ENCODE data around the gene GNAT1. TPM values are rescaled to one million over a fixed set of nuclear protein-coding genes. Genes with fewer than 3 reads are reported as not detected.

GNAT1 gene
- total and polyA plus RNA-seq, 2 of the 13 experiments (the other 11 are each of a cell fraction or from before 2014, with no cell fraction given), result 0.15 TPM; not detected in 1

GRCh38 chr3:50208677-50209344, 17.4 kb downstream of the GNAT1 start (continued):
- TF ChIP-seq, protein P1, sequence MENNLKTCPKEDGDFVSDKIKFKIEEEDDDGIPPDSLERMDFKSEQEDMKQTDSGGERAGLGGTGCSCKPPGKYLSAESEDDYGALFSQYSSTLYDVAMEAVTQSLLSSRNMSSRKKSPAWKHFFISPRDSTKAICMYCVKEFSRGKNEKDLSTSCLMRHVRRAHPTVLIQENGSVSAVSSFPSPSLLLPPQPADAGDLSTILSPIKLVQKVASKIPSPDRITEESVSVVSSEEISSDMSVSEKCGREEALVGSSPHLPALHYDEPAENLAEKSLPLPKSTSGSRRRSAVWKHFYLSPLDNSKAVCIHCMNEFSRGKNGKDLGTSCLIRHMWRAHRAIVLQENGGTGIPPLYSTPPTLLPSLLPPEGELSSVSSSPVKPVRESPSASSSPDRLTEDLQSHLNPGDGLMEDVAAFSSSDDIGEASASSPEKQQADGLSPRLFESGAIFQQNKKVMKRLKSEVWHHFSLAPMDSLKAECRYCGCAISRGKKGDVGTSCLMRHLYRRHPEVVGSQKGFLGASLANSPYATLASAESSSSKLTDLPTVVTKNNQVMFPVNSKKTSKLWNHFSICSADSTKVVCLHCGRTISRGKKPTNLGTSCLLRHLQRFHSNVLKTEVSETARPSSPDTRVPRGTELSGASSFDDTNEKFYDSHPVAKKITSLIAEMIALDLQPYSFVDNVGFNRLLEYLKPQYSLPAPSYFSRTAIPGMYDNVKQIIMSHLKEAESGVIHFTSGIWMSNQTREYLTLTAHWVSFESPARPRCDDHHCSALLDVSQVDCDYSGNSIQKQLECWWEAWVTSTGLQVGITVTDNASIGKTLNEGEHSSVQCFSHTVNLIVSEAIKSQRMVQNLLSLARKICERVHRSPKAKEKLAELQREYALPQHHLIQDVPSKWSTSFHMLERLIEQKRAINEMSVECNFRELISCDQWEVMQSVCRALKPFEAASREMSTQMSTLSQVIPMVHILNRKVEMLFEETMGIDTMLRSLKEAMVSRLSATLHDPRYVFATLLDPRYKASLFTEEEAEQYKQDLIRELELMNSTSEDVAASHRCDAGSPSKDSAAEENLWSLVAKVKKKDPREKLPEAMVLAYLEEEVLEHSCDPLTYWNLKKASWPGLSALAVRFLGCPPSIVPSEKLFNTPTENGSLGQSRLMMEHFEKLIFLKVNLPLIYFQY (CRISPR knock-in tag; IDR thresholded peaks at IDR 0.05; ENCODE audit: borderline replicate concordance), result peak; percentile 95
- TF ChIP-seq HNRNPH1 (optimal IDR thresholded peaks at IDR 0.05; ENCODE audit: low read depth, low read length) (no peak), HMGA1 (CRISPR knock-in tag; conservative IDR thresholded peaks at IDR 0.05) (no peak), FOXO1 (CRISPR knock-in tag; IDR thresholded peaks at IDR 0.05) (peak; percentile 77), SIX1 (CRISPR knock-in tag; IDR thresholded peaks at IDR 0.05; ENCODE audit: borderline replicate concordance) (peak; percentile 35; the same call in 1 of the 2 replicates), ZNF143 (CRISPR knock-in tag; IDR thresholded peaks at IDR 0.05) (no peak; the same call in 1 of the 2 replicates), CBX1 (IDR thresholded peaks at IDR 0.05; ENCODE audit: low read depth) (peak; percentile 24), PCBP2 (optimal IDR thresholded peaks at IDR 0.05; ENCODE audit: low read depth, low read length, poor library complexity, severe bottlenecking) (no peak), POLR2AphosphoS5 (IDR thresholded peaks at IDR 0.05; ENCODE audit: low read depth, low read length) (peak; percentile 71), ARNT (IDR thresholded peaks at IDR 0.05) (no peak), ATF4 (CRISPR knock-in tag; IDR thresholded peaks at IDR 0.05) (peak in 1 of 2 experiments; percentile 80; a peak in 2 of 4 replicates), ZMYM3 (CRISPR knock-in tag; IDR thresholded peaks at IDR 0.05) (peak; percentile 66; the same call in 1 of the 2 replicates), TRIM22 (IDR thresholded peaks at IDR 0.05) (no peak), ZNF589 (CRISPR knock-in tag; conservative IDR thresholded peaks at IDR 0.05) (peak; percentile 89), PCBP1 (IDR thresholded peaks at IDR 0.05; ENCODE audit: borderline replicate concordance, low read depth, low read length) (0 out of 2 replicates have a peak, but pooled peaks have one; percentile 73), ZNF780A (CRISPR knock-in tag; IDR thresholded peaks at IDR 0.05) (no peak), ZFP82 (CRISPR knock-in tag; IDR thresholded peaks at IDR 0.05; ENCODE audit: borderline replicate concordance) (no peak), ZNF101 (CRISPR knock-in tag; IDR thresholded peaks at IDR 0.05; ENCODE audit: borderline replicate concordance, low read depth) (no peak), RAD21 (CRISPR knock-in tag; IDR thresholded peaks at IDR 0.05) (no peak; the same call in 1 of the 2 replicates), ZBTB3 (CRISPR knock-in tag; IDR thresholded peaks at IDR 0.05; ENCODE audit: borderline replicate concordance, low read depth) (peak; percentile 38; the same call in 1 of the 2 replicates), ZNF563 (CRISPR knock-in tag; IDR thresholded peaks at IDR 0.05) (peak; percentile 74), KLF6 (CRISPR knock-in tag; IDR thresholded peaks at IDR 0.05) (no peak), CREB1 (IDR thresholded peaks at IDR 0.05) (no peak), CREB1 (CRISPR knock-in tag; IDR thresholded peaks at IDR 0.05) (no peak), SIN3A (IDR thresholded peaks at IDR 0.05; ENCODE audit: borderline replicate concordance, low read depth, low read length) (no peak)

All from HepG2 (cell line).